Measurements from ENCODE around the gene DNHD1. TPM values are rescaled to one million over a fixed set of nuclear protein-coding genes. Genes with fewer than 3 reads are reported as not detected.

DNHD1 gene
- total RNA-seq, 1 experiment from 2014 or later: 11.5 TPM

DNA sequence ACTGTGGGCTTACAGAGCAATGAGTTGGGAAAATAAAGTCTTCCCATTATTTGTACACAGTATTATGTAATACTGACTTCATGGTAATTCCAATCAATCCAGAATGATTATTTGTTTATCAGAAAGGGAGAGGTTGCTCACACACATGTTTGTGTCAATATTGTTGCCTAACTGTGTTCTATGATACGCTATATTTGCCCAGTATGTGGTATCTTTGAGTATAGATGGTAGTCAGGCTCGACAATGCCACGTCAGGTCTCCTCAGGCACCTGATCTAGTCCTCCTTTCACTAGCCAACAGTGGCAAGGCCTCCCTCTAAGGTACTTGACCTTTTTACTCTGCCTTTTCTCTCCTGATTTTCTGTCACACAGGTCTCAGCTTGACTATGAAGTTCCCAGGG, 5.3 kb downstream of the DNHD1 start (continued):
- TF ChIP-seq, protein P1, sequence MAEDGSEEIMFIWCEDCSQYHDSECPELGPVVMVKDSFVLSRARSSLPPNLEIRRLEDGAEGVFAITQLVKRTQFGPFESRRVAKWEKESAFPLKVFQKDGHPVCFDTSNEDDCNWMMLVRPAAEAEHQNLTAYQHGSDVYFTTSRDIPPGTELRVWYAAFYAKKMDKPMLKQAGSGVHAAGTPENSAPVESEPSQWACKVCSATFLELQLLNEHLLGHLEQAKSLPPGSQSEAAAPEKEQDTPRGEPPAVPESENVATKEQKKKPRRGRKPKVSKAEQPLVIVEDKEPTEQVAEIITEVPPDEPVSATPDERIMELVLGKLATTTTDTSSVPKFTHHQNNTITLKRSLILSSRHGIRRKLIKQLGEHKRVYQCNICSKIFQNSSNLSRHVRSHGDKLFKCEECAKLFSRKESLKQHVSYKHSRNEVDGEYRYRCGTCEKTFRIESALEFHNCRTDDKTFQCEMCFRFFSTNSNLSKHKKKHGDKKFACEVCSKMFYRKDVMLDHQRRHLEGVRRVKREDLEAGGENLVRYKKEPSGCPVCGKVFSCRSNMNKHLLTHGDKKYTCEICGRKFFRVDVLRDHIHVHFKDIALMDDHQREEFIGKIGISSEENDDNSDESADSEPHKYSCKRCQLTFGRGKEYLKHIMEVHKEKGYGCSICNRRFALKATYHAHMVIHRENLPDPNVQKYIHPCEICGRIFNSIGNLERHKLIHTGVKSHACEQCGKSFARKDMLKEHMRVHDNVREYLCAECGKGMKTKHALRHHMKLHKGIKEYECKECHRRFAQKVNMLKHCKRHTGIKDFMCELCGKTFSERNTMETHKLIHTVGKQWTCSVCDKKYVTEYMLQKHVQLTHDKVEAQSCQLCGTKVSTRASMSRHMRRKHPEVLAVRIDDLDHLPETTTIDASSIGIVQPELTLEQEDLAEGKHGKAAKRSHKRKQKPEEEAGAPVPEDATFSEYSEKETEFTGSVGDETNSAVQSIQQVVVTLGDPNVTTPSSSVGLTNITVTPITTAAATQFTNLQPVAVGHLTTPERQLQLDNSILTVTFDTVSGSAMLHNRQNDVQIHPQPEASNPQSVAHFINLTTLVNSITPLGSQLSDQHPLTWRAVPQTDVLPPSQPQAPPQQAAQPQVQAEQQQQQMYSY (CRISPR knock-in tag; IDR thresholded peaks at IDR 0.05): no peak
- TF ChIP-seq, protein P2, sequence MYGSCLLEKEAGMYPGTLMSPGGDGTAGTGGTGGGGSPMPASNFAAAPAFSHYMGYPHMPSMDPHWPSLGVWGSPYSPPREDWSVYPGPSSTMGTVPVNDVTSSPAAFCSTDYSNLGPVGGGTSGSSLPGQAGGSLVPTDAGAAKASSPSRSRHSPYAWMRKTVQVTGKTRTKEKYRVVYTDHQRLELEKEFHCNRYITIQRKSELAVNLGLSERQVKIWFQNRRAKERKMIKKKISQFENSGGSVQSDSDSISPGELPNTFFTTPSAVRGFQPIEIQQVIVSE (CRISPR knock-in tag; IDR thresholded peaks at IDR 0.05; ENCODE audit: borderline replicate concordance): no peak
- TF ChIP-seq, protein P3, sequence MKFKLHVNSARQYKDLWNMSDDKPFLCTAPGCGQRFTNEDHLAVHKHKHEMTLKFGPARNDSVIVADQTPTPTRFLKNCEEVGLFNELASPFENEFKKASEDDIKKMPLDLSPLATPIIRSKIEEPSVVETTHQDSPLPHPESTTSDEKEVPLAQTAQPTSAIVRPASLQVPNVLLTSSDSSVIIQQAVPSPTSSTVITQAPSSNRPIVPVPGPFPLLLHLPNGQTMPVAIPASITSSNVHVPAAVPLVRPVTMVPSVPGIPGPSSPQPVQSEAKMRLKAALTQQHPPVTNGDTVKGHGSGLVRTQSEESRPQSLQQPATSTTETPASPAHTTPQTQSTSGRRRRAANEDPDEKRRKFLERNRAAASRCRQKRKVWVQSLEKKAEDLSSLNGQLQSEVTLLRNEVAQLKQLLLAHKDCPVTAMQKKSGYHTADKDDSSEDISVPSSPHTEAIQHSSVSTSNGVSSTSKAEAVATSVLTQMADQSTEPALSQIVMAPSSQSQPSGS (CRISPR knock-in tag; IDR thresholded peaks at IDR 0.05; ENCODE audit: borderline replicate concordance, low read depth): no peak
- TF ChIP-seq OVOL2 (CRISPR knock-in tag; IDR thresholded peaks at IDR 0.05; ENCODE audit: borderline replicate concordance): no peak

DNA sequence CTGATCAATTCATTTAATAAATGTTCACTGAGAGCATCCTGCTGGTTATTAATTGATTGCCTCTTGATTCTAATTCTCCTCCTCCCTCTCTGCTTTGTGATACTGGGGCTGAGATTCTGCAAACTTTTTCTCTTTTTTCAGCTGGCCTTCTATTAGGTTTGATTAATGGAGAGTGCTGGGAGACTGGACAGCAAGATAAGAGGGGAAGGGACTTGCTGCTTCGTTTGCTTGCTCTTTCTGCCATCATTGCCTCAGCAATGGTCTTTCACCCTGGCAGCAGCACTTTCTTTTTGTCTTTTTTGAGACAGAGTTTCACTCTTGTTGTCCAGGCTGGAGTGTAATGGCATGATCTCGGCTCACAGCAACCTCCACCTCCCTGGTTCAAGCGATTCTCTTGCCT, 7.1 kb downstream of the DNHD1 start:
- DNase-seq (ENCODE audit: low spot score) (no peak), ATAC-seq (no peak)
- ChIA-PET CTCF (interaction anchor here (1.3 to 2.6 kb wide), 5 partner anchors 52 to 141 kb away, joined by 4 to 60 read pairs (median 10); no protein-coding TSS in a partner anchor), POLR2A (interaction anchor here (0.5 kb wide), 1 partner anchor 7 kb away, joined by 4 read pairs; the partner anchor contains the start of gene DNHD1)
- Mint-ChIP-seq H3K27me3 (ENCODE audit: low read depth) (no peaks in the 10 kb centered on the region), H3K27ac (no peak overlapping the region), H3K4me3 (no peak overlapping the region), H3K36me3 (no peaks in the 10 kb centered on the region), H3K9me3 (no peaks in the 10 kb centered on the region), H3K4me1 (no peaks in the 10 kb centered on the region)
- TF ChIP-seq, protein P4, sequence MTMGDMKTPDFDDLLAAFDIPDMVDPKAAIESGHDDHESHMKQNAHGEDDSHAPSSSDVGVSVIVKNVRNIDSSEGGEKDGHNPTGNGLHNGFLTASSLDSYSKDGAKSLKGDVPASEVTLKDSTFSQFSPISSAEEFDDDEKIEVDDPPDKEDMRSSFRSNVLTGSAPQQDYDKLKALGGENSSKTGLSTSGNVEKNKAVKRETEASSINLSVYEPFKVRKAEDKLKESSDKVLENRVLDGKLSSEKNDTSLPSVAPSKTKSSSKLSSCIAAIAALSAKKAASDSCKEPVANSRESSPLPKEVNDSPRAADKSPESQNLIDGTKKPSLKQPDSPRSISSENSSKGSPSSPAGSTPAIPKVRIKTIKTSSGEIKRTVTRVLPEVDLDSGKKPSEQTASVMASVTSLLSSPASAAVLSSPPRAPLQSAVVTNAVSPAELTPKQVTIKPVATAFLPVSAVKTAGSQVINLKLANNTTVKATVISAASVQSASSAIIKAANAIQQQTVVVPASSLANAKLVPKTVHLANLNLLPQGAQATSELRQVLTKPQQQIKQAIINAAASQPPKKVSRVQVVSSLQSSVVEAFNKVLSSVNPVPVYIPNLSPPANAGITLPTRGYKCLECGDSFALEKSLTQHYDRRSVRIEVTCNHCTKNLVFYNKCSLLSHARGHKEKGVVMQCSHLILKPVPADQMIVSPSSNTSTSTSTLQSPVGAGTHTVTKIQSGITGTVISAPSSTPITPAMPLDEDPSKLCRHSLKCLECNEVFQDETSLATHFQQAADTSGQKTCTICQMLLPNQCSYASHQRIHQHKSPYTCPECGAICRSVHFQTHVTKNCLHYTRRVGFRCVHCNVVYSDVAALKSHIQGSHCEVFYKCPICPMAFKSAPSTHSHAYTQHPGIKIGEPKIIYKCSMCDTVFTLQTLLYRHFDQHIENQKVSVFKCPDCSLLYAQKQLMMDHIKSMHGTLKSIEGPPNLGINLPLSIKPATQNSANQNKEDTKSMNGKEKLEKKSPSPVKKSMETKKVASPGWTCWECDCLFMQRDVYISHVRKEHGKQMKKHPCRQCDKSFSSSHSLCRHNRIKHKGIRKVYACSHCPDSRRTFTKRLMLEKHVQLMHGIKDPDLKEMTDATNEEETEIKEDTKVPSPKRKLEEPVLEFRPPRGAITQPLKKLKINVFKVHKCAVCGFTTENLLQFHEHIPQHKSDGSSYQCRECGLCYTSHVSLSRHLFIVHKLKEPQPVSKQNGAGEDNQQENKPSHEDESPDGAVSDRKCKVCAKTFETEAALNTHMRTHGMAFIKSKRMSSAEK (CRISPR knock-in tag; IDR thresholded peaks at IDR 0.05; ENCODE audit: borderline replicate concordance): no peak
- TF ChIP-seq, protein P5, sequence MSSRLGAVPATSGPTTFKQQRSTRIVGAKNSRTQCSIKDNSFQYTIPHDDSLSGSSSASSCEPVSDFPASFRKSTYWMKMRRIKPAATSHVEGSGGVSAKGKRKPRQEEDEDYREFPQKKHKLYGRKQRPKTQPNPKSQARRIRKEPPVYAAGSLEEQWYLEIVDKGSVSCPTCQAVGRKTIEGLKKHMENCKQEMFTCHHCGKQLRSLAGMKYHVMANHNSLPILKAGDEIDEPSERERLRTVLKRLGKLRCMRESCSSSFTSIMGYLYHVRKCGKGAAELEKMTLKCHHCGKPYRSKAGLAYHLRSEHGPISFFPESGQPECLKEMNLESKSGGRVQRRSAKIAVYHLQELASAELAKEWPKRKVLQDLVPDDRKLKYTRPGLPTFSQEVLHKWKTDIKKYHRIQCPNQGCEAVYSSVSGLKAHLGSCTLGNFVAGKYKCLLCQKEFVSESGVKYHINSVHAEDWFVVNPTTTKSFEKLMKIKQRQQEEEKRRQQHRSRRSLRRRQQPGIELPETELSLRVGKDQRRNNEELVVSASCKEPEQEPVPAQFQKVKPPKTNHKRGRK (CRISPR knock-in tag; IDR thresholded peaks at IDR 0.05; ENCODE audit: borderline replicate concordance): no peak
- TF ChIP-seq CREB1 (CRISPR knock-in tag; IDR thresholded peaks at IDR 0.05): no peak
- TF ChIP-seq ZNF138 (CRISPR knock-in tag; conservative IDR thresholded peaks at IDR 0.05): no peak
- TF ChIP-seq, protein P6, sequence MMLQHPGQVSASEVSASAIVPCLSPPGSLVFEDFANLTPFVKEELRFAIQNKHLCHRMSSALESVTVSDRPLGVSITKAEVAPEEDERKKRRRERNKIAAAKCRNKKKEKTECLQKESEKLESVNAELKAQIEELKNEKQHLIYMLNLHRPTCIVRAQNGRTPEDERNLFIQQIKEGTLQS (CRISPR knock-in tag; conservative IDR thresholded peaks at IDR 0.05): no peak
- TF ChIP-seq ZNF317 (CRISPR knock-in tag; IDR thresholded peaks at IDR 0.05; ENCODE audit: borderline replicate concordance, low read depth): no peak
- TF ChIP-seq, protein P7, sequence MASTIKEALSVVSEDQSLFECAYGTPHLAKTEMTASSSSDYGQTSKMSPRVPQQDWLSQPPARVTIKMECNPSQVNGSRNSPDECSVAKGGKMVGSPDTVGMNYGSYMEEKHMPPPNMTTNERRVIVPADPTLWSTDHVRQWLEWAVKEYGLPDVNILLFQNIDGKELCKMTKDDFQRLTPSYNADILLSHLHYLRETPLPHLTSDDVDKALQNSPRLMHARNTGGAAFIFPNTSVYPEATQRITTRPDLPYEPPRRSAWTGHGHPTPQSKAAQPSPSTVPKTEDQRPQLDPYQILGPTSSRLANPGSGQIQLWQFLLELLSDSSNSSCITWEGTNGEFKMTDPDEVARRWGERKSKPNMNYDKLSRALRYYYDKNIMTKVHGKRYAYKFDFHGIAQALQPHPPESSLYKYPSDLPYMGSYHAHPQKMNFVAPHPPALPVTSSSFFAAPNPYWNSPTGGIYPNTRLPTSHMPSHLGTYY (CRISPR knock-in tag; IDR thresholded peaks at IDR 0.05): no peak
- no peak for TF ChIP-seq ZNF416 (CRISPR knock-in tag; IDR thresholded peaks at IDR 0.05)
- TF ChIP-seq GTF2I (CRISPR knock-in tag; conservative IDR thresholded peaks at IDR 0.05): no peak
- TF ChIP-seq, protein P8, sequence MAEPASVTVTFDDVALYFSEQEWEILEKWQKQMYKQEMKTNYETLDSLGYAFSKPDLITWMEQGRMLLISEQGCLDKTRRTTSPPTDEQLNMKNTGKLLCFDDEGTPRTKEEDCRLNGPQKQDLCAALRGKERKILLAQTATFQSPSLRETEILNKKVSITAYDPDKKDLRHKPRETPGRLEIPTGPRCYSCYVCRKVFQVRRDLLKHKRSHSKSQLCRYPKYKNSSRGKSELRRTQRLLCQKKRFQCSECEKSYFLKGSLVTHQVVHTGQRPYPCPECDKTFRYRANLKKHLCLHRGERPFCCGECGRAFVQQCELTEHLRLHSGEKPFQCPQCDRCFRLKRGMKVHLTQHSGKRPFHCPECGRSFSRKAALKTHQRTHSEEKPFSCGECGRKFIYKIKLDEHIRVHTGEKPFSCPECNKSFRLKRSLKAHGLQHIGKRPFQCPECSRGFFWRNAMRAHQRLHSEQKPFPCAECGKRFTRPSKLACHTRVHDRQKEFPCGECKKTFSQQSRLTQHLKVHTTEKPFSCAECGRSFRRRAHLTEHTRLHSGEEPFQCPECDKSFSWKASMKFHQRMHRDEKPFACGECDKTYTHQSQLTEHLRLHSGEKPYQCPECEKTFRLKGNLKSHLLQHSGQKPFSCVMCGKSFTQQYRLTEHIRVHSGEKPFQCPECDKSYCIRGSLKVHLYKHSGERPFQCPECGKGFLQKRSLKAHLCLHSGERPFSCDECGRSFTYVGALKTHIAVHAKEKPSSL (CRISPR knock-in tag; conservative IDR thresholded peaks at IDR 0.05): no peak
- no peak for TF ChIP-seq TP53 (CRISPR knock-in tag; IDR thresholded peaks at IDR 0.05)
- TF ChIP-seq RORB (CRISPR knock-in tag; IDR thresholded peaks at IDR 0.05): no peak
- TF ChIP-seq, protein P9, sequence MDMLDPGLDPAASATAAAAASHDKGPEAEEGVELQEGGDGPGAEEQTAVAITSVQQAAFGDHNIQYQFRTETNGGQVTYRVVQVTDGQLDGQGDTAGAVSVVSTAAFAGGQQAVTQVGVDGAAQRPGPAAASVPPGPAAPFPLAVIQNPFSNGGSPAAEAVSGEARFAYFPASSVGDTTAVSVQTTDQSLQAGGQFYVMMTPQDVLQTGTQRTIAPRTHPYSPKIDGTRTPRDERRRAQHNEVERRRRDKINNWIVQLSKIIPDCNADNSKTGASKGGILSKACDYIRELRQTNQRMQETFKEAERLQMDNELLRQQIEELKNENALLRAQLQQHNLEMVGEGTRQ (CRISPR knock-in tag; IDR thresholded peaks at IDR 0.05): no peak
- no peak for TF ChIP-seq FOXK1 (CRISPR knock-in tag; IDR thresholded peaks at IDR 0.05)
